Activated CD8-positive, alpha-beta memory T cell treated with anti-CD3 and anti-CD28 coated beads, Interleukin-2, amount 50 U/mL, for 4 hours (primary cell): ENCODE results near the gene PLD1.
"Not testable (repeated sequence)": the region's sequence is repeated elsewhere in the genome, so short reads cannot be mapped to it uniquely, and the experiment has no call there.

Experiments used
- DNase-seq: peaks from one replicate; pipeline ENCODE4 v3.0.0-alpha.2; 2020

The PLD1 gene

DNA sequence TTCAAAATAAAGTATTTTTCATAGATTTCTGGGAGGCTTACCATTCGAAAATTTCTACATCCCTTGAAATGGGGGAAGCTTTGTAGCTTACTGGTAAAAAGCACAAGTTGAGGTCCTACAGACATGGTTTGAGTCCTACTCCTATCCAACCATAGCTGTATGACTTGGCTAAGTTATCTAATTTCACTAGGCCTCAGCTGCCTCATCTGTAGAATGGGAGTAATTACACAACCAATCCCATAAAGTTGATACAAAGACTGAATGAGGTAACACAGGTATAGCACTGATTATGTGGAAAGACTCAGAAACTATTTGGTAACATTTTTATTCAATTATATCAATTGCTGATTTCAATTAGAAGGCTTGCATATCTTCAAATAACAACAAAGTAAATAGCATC lies 157.4 kb downstream of the PLD1 start:
- no peak for DNase-seq

DNA sequence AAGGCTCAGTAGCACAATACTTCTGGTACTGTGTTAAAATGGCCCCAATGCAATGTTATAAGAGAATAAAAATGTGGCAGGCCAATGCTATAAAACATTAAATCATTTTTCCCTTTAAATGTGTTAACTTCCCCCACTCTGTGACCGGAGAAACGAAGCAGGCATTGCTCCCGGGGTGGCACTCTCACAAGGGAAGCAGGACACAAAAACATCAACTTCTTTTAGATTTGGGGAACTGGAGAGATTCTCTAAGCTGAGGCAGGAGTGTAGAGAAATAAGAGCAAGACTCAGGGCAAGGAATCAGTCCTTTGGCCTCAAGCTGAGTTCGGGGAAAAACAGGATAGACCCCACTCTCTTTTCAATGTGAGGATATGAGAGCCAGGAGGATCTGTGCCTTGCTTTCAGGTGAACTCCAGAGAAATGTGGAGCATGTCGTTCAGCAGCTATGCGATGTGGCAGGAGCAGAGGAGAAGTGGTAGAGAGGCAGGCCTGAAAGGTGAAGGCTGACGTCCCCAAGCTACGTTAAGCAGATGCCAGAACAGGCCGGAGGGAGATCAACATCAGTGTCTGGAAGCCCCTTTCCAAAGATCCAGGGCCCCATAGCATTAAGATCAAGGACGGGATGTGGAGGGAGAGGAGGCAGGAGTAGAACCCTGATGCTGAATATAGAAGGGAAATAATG lies 160.2 kb downstream of the PLD1 start:
- no peak for DNase-seq

DNA sequence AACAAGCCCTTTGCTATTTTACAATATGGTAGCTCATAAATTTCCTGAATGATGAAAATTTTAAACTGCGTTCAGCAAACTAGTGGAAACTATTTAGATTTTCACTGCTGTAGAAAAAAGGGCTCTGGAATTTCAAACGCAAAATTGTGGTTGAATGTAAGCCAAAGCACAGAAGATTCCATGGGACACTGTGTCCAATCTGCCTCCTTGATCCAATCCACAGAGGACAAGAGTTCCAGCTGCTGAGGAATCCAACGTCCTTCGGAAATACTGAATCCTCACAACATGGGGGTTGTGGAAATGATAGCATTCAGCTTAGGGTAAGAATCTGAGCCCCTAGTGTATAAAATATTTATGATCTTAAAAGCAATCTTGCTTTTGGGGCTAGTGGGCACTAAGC lies 161.0 kb downstream of the PLD1 start:
- DNase-seq, result no peak

DNA sequence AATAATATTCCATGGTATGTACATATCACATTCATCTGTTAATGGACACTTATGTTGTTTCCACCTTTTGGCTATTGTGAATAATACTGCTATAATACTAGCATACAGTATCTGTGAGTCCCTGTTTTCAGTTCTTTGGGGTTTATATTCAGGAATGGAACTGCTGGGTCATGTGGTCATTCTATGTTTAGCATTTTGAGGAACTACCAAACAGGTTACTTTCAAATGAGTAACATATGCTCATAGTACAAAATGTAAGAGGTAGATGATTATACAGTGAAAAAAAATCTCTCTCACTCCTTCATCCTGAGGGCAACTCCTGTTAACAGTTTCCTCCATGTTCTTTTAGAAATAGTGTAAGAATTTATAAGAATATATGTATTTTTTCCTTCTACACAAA lies 162.2 kb downstream of the PLD1 start:
- DNase-seq, result no peak

DNA sequence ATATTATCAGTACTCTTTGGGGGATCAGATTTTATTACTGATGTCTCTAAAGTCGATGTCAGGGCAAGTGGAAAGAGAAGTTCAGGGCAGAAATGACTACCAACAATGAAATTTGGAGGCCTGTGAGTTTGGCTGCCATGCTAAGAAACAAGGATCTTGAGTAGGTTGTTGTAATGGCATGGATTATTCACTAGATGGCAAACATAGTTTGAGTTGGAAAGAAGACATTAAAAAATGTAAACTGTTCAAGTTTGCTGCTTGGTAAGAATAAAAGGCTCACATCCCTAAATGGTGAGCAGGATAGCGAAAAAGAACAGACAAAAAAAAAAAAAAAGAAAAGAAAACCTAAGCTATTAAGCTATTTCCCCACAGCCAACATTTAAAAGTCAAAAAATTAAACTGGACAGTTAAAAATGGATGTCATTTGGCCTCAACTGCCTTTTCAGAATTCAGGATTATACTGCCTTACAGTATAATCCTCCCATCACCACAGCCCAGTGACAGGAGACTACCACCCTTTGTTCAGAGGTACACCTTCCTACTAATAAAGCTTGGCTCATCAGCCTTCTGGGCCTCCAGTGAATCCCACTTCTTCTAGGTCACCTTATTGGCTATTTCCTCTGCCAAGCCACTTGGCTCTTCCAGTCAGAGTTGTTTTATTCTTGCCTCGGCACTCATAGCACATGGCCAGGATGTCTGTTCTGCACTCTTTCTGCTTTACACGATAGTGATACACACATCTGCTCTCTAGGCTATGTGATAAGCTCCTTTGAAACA lies 163.7 kb downstream of the PLD1 start:
- no peak for DNase-seq

DNA sequence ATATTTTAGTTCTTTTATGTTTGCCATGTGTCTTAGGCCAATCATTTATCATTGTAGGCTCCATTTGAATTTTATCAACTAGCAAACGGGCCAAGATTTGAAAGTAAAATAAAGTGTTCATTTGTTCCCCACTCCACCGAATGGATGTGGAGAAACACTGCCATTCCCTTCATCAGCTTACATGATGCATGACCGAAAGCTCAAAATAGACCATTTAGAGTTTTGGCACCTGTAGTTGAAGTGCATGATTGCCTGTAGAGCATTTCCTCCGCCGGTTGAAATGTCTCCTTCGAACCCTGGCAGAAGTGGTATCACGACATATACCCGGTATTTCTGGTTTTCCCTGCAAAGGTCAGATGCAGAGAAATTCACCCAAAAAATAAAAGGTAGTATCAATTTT lies 165.6 kb downstream of the PLD1 start:
- no peak for DNase-seq

DNA sequence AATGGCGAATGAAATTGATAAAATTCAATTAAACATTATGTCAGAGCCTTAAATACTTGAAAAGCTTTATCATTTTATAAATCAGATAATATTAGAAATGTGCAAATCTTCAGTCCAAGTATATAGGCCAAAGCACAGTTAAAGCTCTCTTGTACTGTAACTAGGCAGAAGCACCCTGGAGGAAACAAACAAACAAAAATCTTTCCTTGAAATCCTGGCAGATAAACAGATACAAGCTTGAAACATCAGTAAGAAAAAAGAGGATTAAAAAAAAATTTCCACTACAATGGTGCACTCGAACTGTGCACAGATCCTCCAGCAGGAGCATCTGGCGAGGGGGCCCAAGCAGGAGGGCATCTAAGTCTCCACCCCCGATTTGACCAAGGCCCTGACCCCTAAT lies 166.6 kb downstream of the PLD1 start:
- no peak for DNase-seq

DNA sequence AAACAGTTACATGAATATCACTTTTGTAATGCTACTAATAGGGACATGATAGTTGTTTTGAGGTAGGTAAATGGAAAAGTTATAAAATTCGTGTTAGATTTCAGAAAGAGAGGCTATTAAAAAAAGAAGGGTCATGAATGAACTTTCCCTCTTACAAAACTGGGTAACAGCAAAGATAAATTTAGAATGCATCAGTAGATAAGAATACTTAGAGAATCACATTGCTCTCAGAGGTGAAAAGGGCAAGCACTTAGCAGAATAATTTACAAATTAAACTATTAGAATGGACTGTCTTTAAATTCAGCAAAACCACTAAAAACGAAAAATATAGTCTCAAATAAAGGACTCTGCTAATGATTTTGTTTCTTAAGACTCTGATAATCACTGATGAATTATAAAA lies 167.2 kb downstream of the PLD1 start:
- DNase-seq, result no peak

DNA sequence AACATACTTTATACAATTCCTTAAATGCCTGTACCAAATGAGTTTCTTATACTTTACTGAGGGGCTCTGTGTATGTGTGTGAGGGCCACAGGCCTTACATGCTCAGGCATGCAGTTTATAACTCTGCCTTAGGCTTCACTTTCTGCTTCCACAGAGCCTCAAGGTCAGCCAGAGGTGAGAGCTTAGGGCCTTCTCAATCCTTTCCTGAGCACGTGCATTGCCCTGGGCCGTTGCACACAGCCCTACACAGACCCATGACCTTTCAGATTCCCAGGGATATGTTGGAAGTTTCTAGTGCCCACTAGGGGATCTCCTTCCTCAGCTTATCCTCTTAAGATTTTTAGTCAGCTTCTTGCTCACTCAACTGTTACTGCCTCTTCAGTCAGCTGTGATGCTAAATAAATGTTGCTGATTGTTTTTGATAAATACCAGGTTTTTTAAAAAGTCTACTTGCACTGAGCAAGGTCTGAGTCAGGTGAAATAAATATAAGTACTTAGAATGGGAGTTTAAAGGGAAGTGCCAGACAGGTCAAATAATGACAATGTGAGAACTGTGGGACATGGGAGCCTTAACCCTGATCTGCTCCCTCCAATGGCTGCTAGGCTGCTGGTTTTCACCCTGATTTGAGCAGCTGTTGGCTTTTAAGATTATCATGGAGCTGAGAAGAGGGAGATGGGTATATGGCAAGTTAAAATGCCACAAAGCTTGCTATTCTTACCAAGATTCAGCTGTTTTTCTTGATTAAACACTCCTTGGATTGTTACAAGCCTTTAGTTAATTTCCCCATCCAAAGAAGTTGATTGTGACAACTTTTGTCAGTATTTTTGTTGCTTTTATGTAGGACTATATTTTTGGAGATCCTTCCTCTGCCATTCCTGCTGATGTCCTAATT lies 169.5 kb downstream of the PLD1 start:
- DNase-seq, result no peak

DNA sequence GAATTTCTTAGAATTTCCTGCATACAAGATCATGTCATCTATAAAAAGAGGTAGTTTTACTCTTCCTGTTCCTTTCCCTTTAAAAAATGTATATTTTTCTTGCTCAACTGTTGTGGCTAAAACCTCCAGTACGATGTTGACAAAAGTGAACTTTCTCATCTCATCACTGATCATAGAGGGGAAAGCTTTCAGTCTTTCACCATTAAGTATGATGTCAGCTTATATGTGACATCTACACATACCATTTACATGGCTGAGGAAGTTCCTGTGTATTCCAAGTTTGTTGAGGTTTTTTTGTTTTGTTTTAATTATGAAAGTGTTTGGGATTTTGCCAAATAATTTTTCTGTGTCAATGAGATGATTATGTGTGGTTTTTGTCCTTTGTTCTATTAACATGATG lies 173.6 kb downstream of the PLD1 start:
- DNase-seq, result no peak

DNA sequence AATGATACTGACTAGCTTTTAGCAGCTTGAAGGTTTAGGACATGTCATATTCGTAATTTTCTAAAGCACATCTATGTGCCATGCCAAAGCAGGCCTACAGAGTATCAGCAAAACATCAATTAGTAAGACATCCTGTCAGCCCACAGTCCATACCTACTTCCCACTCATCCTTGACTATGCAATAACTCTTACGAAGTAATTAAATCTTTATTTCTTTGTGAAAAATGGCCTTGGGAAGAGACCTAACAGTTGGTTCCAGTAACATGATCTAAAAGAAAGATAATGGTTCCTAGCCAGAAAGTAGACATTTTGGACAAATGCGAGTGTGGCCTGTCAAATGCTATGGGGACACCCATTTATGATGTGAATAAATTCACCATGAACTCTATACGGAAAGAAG lies 177.5 kb downstream of the PLD1 start:
- no peak for DNase-seq

DNA sequence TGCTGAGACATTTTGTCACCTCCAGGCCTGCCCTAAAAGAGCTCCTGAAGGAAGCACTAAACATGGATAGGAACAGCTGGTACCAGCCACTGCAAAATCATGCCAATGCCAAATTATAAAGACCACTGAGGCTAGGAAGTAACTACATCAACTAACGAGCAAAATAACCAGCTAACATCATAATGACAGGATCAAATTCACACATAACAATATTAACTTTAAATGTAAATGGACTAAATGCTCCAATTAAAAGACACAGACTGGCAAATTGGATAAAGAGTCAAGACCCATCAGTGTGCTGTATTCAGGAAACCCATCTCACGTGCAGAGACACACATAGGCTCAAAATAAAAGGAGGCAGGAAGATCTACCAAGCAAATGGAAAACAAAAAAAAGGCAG lies 183.5 kb downstream of the PLD1 start:
- not testable (repeated sequence) for DNase-seq

DNA sequence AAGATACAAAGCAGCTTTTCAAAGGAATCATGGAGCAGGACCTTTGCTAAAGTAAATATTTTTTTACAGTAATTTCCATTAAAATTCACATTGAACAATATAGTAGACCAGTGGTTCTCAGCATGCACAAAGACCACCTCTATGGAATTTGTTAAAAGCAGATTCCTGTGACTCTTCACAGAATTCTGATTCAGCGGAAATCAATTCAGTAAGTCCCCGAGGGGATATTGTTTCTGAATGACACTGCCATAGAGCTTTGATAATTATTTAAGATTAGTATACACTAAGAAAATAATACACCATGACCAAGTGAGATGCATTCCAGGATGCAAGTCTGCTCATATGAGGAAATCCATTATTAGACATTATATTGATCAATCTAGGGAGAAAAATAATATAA lies 188.2 kb downstream of the PLD1 start:
- no peak for DNase-seq

DNA sequence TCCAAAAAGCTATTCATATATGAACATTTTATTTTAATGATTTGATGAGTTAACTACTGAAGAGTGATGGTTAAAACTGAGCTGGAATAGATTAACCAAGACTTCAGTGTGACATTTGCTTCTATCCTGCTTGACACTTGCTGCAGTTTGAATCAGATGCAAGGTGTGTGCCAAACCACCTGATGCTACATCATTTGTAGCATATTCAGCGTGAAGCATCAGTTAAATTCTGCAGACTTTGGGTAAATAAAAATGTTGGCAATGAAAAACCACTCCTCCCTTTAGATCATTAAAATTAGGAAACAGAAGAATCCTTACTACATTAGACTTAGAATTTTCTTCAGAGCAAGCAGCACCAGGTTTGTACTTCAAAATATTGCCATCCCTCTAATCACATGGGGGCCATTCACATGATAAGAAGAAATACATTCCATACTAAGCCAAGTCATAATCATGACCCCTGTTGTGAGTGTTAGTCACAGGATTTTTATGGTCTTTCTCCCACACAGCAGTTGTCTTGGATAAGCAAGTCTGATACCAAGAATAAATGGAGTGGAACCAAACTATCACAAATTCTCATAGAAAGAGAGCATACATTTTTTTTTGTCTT lies 189.4 kb downstream of the PLD1 start:
- no peak for DNase-seq

DNA sequence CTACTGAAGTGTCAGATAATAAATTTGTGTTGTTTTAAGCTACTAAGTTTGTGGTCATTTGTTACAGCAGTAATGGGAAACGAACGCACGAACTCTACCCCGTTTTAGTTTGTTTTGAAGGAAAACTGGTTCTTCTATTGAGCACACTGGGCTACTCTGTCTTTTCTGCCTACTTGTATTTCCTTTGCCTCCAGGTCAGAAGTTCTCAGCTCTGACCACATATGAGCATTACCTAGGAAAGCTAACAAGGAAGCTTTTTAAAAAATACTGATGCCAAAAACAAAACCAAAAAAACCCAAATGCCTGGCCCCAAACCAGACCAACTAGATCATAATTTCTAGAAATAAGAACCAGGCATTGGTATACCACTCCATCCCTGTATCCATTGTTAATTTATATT lies 193.5 kb downstream of the PLD1 start:
- no peak for DNase-seq

DNA sequence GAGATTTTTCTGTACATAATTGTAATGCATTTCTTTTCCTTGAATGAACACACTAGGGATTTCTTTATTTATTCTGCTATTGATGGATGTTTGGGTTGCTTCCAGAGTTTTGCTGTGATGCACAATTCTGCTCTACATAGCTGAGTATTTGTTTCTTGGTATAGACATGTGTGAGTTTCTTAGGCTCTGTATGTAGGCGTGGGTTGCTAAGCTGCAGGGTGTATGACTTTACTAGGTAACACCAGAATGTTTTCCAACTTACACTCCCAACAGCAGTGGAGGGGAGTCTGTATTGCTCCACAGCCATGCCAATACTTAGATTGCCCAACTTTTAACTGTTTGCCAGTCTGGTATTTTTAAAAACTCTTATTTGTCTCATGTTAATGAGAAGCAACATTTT lies 194.6 kb downstream of the PLD1 start:
- DNase-seq, result no peak

DNA sequence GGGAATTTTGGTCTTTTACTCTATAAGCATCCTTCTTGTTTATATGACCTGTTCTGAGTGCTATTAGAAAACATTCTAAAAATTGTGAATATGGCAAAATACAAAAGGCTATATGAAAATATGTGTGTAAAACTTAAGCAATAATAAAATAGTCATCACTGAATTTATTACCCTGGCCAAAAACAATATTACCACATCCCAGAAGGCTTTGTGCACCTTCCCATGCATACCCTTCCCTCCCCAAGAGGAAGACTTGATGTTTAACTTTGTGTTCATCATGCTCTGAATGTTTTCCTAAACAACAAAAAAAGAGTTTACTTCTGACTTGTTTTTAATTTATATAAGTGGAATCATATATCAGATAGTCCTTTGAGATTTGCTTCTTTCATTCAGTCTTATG lies 195.0 kb downstream of the PLD1 start:
- no peak for DNase-seq

DNA sequence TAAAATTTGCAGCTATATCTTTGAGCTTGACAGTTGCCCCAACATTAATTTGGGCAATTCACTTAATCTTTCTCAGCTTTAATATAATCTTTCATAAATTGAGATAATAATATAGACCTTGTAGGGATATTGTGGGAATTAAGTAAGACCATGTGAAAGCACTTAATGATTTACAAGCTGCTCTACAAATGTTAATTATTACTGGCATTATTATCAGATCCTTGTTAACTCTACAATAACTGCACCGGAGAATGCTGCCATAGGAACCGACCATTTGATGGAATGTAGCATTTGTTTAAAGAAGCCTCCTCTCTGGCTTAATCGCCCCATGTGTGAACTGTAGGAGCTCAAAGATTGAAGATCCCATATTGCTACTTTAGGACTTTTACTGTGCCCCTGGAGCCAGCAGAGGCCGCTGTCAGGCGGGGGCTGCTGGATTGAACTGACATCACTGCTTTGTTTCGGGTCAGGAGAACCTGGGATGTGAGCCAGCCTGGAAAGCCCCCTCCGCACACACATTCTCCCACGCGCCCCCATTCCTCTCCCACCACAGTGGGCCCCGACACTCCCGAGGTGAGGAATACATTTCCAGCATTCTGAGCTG lies 195.9 kb downstream of the PLD1 start:
- no peak for DNase-seq

DNA sequence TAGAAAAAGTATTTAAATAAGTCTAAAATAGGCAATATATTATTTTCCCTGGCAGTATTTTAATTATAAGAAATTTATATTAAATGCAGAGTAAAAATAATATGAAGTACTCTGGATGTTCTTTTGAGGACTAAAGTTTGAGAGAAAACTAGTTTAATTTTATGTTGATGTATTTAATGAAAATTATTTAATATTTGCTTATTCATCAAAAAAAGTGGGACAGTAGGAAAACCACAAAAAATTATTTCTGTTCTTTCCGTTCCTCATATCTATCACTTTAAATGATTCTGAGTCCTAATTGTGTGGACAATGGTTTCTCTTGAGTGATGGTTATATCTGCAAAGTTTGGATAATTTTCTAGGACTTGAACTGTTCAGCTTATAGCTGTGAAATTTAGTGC lies 202.8 kb downstream of the PLD1 start:
- DNase-seq, result no peak

DNA sequence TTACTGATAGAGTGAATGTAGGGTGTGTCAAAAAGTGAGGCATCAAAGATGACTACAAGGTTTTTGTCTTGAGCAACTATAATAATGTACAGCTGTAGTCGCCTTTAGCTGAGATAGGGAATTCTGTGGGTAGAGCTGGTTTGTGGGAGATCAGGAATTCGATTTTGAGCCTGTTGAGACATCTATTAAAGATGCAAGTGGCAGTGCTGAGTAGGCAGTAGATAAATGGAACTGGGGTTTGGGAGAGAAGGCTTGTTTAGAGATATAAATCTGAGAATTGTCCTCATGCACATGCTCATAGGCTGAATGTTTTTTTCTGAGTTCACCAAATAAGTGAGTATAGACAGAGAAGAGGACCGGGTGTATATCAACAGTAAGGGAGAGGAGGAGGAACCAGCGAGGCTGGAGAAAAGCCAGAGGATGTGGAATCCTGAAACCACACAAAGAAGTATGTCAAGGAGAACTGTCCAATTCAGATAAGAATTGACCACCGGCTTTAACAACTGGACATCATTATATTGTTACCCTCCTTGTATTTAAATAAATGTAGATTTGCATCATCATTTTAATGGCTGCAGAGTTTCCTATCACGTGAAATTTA lies 204.0 kb downstream of the PLD1 start:
- DNase-seq, result no peak

DNA sequence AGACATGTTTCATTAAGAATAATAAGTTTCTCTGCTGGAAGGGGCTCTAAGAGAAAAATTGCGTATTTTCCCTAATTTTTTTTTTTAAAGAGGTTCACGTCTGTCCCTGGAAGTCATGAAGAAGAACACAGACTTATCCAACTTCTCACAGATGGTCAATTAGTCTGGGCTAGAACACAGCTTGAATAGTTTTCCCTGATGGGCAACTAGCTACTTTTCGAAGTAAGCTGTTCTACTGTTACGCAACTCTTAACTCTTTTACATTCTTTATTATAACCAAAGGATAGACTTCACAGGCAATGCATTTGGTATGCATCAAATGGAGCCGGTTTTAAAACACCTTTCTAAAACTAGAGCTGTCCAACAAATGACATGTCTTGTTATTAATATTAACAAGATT lies 205.9 kb downstream of the PLD1 start:
- no peak for DNase-seq

DNA sequence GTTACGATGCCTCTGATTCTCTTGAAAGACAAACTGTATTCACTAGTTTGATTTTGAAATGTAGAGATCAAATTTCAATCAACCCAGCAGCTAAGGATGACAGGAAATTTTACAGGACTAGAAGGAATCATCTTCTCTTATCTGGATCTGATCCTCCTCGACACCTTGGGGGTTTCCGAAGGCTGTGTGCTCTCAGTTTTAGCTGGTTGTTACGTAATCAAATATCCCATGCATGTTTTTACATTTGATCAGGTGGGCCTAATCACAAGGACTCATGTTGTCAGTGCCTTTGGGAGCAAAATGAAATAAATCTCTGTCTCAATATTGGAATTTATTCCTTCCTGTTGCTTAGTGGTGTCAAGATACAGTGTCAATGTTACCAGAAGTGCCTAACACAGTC lies 208.2 kb downstream of the PLD1 start:
- DNase-seq, result no peak

DNA sequence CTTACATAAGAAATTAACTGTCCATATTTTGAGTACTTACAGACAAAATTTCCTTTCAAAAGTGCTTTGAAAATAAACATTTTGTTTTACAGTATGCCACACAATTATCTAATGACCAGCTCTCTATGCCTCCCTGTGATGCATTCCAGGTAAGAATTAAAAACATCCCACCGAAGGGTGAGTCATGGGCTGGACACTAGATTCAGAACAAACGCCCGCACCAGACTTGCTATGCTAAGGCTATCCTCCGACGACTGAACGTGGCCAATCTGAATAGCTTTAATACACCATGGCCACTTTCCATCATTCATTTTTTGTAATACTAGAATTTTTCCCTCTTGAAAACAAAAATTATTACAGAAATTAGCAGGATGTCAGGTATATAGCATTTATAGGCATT lies 210.3 kb downstream of the PLD1 start:
- no peak for DNase-seq
